Liver (tissue), 9 donors: Measurements from ENCODE around the gene ZNF488. TPM values are rescaled to one million over a fixed set of nuclear protein-coding genes. Genes with fewer than 3 reads are reported as not detected.

ENCODE experiments used
- DNase-seq: peaks from one replicate; pipeline ENCODE4 v3.0.0-alpha.2; 2017; ENCODE audit warnings: low spot score
- H3K27ac ChIP-seq, 2 donors: one replicate each; pipeline ENCODE4 v1.7.0; 2013; ENCODE audit warnings: inconsistent platforms in 2 of 2, low read length in 2 of 2, control low read depth in 1 of 2, low read depth in 1 of 2, mild to moderate bottlenecking in 1 of 2
- H3K27me3 ChIP-seq, 4 donors: one replicate each; pipeline versions ENCODE4 v1.6.1 to v1.7.0; 2013; ENCODE audit warnings: low read length in 3 of 4, inconsistent platforms in 1 of 4, mild to moderate bottlenecking in 1 of 4, moderate library complexity in 1 of 4; ENCODE audit not compliant: control insufficient read depth in 4 of 4, insufficient read depth in 4 of 4
- H3K36me3 ChIP-seq, 4 donors: one replicate each; pipeline versions ENCODE4 v1.6.1 to v1.7.0; 2013; ENCODE audit warnings: low read length in 3 of 4, mild to moderate bottlenecking in 3 of 4, low read depth in 1 of 4, moderate library complexity in 1 of 4; ENCODE audit not compliant: control insufficient read depth in 4 of 4, insufficient read depth in 3 of 4
- H3K4me1 ChIP-seq, 4 donors: one replicate each; pipeline versions ENCODE4 v1.6.1 to v1.7.0; 2013; ENCODE audit warnings: low read length in 3 of 4, mild to moderate bottlenecking in 3 of 4, moderate library complexity in 1 of 4; ENCODE audit not compliant: control insufficient read depth in 4 of 4, insufficient read depth in 4 of 4
- H3K4me3 ChIP-seq, 3 donors: one replicate each; pipeline versions ENCODE4 v1.6.1 to v1.7.0; 2013; ENCODE audit warnings: low read length in 3 of 3, control low read depth in 1 of 3, low read depth in 1 of 3, mild to moderate bottlenecking in 1 of 3
- H3K9ac ChIP-seq, 2 donors: one replicate each; pipeline ENCODE4 v1.7.0; 2013; ENCODE audit warnings: low read length in 2 of 2, mild to moderate bottlenecking in 2 of 2, moderate library complexity in 2 of 2, control low read depth in 1 of 2, low read depth in 1 of 2
- H3K9me3 ChIP-seq, 4 donors: one replicate each; pipeline versions ENCODE4 v1.6.1 to v1.7.0; 2013; ENCODE audit warnings: low read length in 3 of 4; ENCODE audit not compliant: control insufficient read depth in 4 of 4
- ATF3 ChIP-seq: IDR thresholded peaks from 2 replicates; pipeline ENCODE4 v1.6.1; 2016; ENCODE audit warnings: antibody characterized with exemption
- EGR1 ChIP-seq, 2 donors: IDR thresholded peaks; 2 replicates each; pipeline ENCODE4 v1.6.1; 2016 to 2018; ENCODE audit warnings: antibody characterized with exemption in 2 of 2, low read depth in 2 of 2
- FOXA1 ChIP-seq: IDR thresholded peaks from 2 replicates; pipeline ENCODE4 v1.6.1; 2016; ENCODE audit warnings: antibody characterized with exemption
- FOXA2 ChIP-seq: IDR thresholded peaks from 2 replicates; pipeline ENCODE4 v1.6.1; 2016; ENCODE audit warnings: antibody characterized with exemption
- GABPA ChIP-seq, 2 donors: IDR thresholded peaks in 1 of 2; conservative IDR thresholded peaks in 1 of 2; 2 replicates each; pipeline ENCODE4 v1.6.1; 2016; ENCODE audit warnings: antibody characterized with exemption in 2 of 2, mild to moderate bottlenecking in 1 of 2, moderate library complexity in 1 of 2
- HNF4A ChIP-seq, 2 donors: conservative IDR thresholded peaks; 2 replicates each; pipeline ENCODE4 v1.6.1; 2016; ENCODE audit warnings: antibody characterized with exemption in 2 of 2, mild to moderate bottlenecking in 2 of 2
- HNF4G ChIP-seq: IDR thresholded peaks from 2 replicates; pipeline ENCODE4 v1.6.1; 2016; ENCODE audit warnings: antibody characterized with exemption
- JUND ChIP-seq, 2 donors: IDR thresholded peaks; 2 replicates each; pipeline ENCODE4 v1.6.1; 2016; ENCODE audit warnings: antibody characterized with exemption in 2 of 2
- MAX ChIP-seq: IDR thresholded peaks from 2 replicates; pipeline ENCODE4 v1.6.1; 2016; ENCODE audit warnings: antibody characterized with exemption
- NR2F2 ChIP-seq: IDR thresholded peaks from 2 replicates; pipeline ENCODE4 v1.6.1; 2016; ENCODE audit warnings: antibody characterized with exemption
- RAD21 ChIP-seq, 2 donors: IDR thresholded peaks; 2 replicates each; pipeline ENCODE4 v1.6.1; 2016; ENCODE audit warnings: antibody characterized with exemption in 2 of 2, mild to moderate bottlenecking in 2 of 2
- REST ChIP-seq: IDR thresholded peaks from 2 replicates; pipeline ENCODE4 v1.6.1; 2016; ENCODE audit warnings: antibody characterized with exemption, mild to moderate bottlenecking
- RXRA ChIP-seq, 2 donors: IDR thresholded peaks; 2 replicates each; pipeline ENCODE4 v1.6.1; 2017 to 2018; ENCODE audit warnings: antibody characterized with exemption in 2 of 2, mild to moderate bottlenecking in 1 of 2
- SP1 ChIP-seq: IDR thresholded peaks from 2 replicates; pipeline ENCODE4 v1.6.1; 2018; ENCODE audit warnings: antibody characterized with exemption, mild to moderate bottlenecking
- TAF1 ChIP-seq: conservative IDR thresholded peaks from 2 replicates; pipeline ENCODE4 v1.6.1; 2016; ENCODE audit warnings: antibody characterized with exemption, mild to moderate bottlenecking
- YY1 ChIP-seq: IDR thresholded peaks from 2 replicates; pipeline ENCODE4 v1.6.1; 2016; ENCODE audit warnings: antibody characterized with exemption, mild to moderate bottlenecking
- ZBTB33 ChIP-seq: IDR thresholded peaks from 2 replicates; pipeline ENCODE4 v1.6.1; 2016; ENCODE audit warnings: antibody characterized with exemption
- WGBS: extraction: QIAGEN DNeasy Blood & Tissue Kit; methylation state at CpG from one replicate; pipeline ENCODE4 v1.1.7; 2013; 5-methylcytosine and 5-hydroxymethylcytosine counted together
- polyA plus RNA-seq, 2 donors: library from polyadenylated mRNA; stranded (reverse) in 1 of 2; unstranded in 1 of 2; fragments of 200-250 nt in 1 of 2; fragments of >200 nt in 1 of 2; fragmentation: Nextera tagmentation in 1 of 2; extraction: Ambion mirVana in 1 of 2; gene quantifications; one replicate each; pipeline versions ENCODE4 v1.2.1 to v1.2.3, GENCODE V29; 2013 to 2015
- total RNA-seq, 2 donors: library from RNA; depleted of rRNA; stranded (reverse); fragments of >200 nt; gene quantifications; one replicate each; pipeline ENCODE4 v1.2.3, GENCODE V29; 2014
- TF ChIP-seq, protein P1 (sequence below): fragments of 150-350 bp; IDR thresholded peaks from 2 replicates; pipeline ENCODE4 v1.5.1; 2017; ENCODE audit warnings: improper control_type of control experiment, low read depth, low read length; ENCODE audit not compliant: missing input control
- donor health status: healthy.
- donor health status: healthy.
- donor health status: healthy.
- donor health status: healthy.
- donor health status: healthy.

ZNF488 gene
- total and polyA plus RNA-seq, 4 donors = 0.02 to 0.09 TPM; not detected in 2

DNA sequence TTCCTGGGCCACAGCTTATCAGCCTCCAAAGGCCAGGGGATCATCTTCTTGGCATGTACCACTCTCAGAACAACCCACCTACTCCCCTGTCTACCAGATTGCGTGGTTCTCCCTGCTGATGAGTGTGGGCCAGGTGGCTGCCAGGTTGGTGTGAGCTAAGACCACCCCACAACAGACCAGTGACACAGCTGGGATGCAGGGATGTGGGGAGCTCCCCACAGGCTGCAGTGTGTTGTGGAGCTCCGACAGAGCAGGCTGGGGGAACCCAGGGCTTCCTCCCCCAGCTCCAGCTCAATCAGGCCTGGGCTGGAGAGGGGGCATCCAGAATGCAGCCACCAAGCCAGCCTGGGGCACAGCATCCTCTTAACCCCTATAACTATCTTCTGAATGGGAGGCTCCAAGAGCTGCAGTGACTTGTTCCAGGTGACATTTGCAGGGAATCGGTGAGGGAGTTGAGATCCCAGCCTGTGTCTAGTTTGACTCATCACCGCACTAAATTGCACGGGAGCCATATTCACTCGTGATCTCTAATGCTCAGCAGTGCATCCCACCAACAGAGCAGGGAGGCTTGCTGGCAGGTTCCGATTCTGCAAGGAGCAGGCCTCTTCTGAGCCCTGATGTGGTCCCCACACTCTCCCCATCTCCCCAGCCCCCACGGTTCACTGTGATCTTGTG lies 62.4 kb downstream of the ZNF488 start:
- 74% methylated on average over 8 of the region's 8 CpGs for WGBS
- DNase-seq = no peak

More for the DNA sequence above, 62.4 kb downstream of the ZNF488 start:
- no peaks in the 10 kb centered on the region for H3K36me3 ChIP-seq
- no peaks in the 10 kb centered on the region for H3K9me3 ChIP-seq
- no peak for TF ChIP-seq EGR1 (IDR thresholded peaks at IDR 0.05; ENCODE audit: low read depth in 2 of 2)
- no peak for TF ChIP-seq FOXA1
- TF ChIP-seq NR2F2 = no peak
- TF ChIP-seq TAF1 = no peak
- no peak for TF ChIP-seq JUND (IDR thresholded peaks at IDR 0.05)
- no peak for TF ChIP-seq HNF4A (conservative IDR thresholded peaks at IDR 0.05)
- no peak for TF ChIP-seq ATF3
- TF ChIP-seq RAD21 (IDR thresholded peaks at IDR 0.05) = no peak
- TF ChIP-seq SP1 = no peak
- no peak for TF ChIP-seq FOXA2
- TF ChIP-seq, protein P1, sequence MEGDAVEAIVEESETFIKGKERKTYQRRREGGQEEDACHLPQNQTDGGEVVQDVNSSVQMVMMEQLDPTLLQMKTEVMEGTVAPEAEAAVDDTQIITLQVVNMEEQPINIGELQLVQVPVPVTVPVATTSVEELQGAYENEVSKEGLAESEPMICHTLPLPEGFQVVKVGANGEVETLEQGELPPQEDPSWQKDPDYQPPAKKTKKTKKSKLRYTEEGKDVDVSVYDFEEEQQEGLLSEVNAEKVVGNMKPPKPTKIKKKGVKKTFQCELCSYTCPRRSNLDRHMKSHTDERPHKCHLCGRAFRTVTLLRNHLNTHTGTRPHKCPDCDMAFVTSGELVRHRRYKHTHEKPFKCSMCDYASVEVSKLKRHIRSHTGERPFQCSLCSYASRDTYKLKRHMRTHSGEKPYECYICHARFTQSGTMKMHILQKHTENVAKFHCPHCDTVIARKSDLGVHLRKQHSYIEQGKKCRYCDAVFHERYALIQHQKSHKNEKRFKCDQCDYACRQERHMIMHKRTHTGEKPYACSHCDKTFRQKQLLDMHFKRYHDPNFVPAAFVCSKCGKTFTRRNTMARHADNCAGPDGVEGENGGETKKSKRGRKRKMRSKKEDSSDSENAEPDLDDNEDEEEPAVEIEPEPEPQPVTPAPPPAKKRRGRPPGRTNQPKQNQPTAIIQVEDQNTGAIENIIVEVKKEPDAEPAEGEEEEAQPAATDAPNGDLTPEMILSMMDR = no peak
- TF ChIP-seq MAX = no peak
- TF ChIP-seq ZBTB33 = no peak
- no peak for TF ChIP-seq GABPA (IDR thresholded peaks at IDR 0.05 in 1 of 2, conservative IDR thresholded peaks at IDR 0.05 in 1 of 2)
- TF ChIP-seq REST = no peak
- TF ChIP-seq YY1 = no peak
- no peak for TF ChIP-seq HNF4G
- TF ChIP-seq RXRA (IDR thresholded peaks at IDR 0.05) = no peak
- H3K27me3 ChIP-seq = no peaks in the 10 kb centered on the region
- no peak overlapping the region for H3K4me3 ChIP-seq
- H3K4me1 ChIP-seq = no peaks in the 10 kb centered on the region
- H3K9ac ChIP-seq = no peak overlapping the region
- H3K27ac ChIP-seq = peak overlapping the region; percentile 62 to 67
